ENCODE data around the gene ADAT1. TPM values are rescaled to one million over a fixed set of nuclear protein-coding genes. Genes with fewer than 3 reads are reported as not detected.

Gene ADAT1
- total RNA-seq, 1 donor from 2014 or later, result 32.6 TPM

Other genes starting within 250 kb of the ADAT1 start
- gene CFDP1, start 189.8 kb downstream of the ADAT1 start, total RNA-seq, result 43.1 TPM
- gene TMEM170A, start 158.6 kb downstream of the ADAT1 start, total RNA-seq, result 17.3 TPM
- 0.16 TPM for gene CHST6, start 127.8 kb downstream of the ADAT1 start, total RNA-seq
- gene CHST5, start 87.2 kb downstream of the ADAT1 start, total RNA-seq, result not detected
- gene TMEM231, start 67.0 kb downstream of the ADAT1 start, total RNA-seq, result 7.2 TPM
- 102 TPM for gene GABARAPL2, start 56.9 kb downstream of the ADAT1 start, total RNA-seq
- 101 TPM for gene KARS1, start 24.4 kb upstream of the ADAT1 start, total RNA-seq
- 46.3 TPM for gene TERF2IP, start 24.5 kb upstream of the ADAT1 start, total RNA-seq
- gene CPHXL2, start 53.7 kb upstream of the ADAT1 start, total RNA-seq, result not detected
- not detected for gene DUXB, start 78.2 kb upstream of the ADAT1 start, total RNA-seq
- gene CPHXL, start 103.2 kb upstream of the ADAT1 start, total RNA-seq, result not detected